Mesenchymal stem cell (in vitro differentiated cells and primary cell): ENCODE results near the gene PARP16.
"Not testable (repeated sequence)": the region's sequence is repeated elsewhere in the genome, so short reads cannot be mapped to it uniquely, and the experiment has no call there.

Experiments used
- DNase-seq: peaks from one replicate; pipeline ENCODE4 v3.0.0-alpha.2; 2013
- H2AFZ ChIP-seq: one replicate; pipeline ENCODE4 v1.6.1; 2013; ENCODE audit warnings: low read depth, mild to moderate bottlenecking, control low read depth, inconsistent platforms, low read length, moderate library complexity
- H2AK5ac ChIP-seq: 2 replicates; pipeline ENCODE4 v1.6.1; 2013; ENCODE audit warnings: low read length, moderate library complexity, mild to moderate bottlenecking, inconsistent platforms; ENCODE audit not compliant: severe bottlenecking
- H2BK120ac ChIP-seq: one replicate; pipeline ENCODE4 v1.6.1; 2013; ENCODE audit warnings: low read depth, mild to moderate bottlenecking, inconsistent platforms, low read length, moderate library complexity
- H2BK12ac ChIP-seq, 2 experiments: one replicate each; pipeline ENCODE4 v1.6.1; 2013; ENCODE audit warnings: inconsistent platforms in 2 of 2, low read length in 2 of 2, mild to moderate bottlenecking in 2 of 2, moderate library complexity in 2 of 2, control low read depth in 1 of 2
- H2BK15ac ChIP-seq: one replicate; pipeline ENCODE4 v1.6.1; 2013; ENCODE audit warnings: mild to moderate bottlenecking, low read depth, inconsistent platforms; ENCODE audit not compliant: poor library complexity, severe bottlenecking
- H2BK5ac ChIP-seq: 2 replicates; pipeline ENCODE4 v1.6.1; 2013; ENCODE audit warnings: low read depth, mild to moderate bottlenecking, low read length, control low read depth, inconsistent platforms; ENCODE audit not compliant: poor library complexity, severe bottlenecking
- H3K14ac ChIP-seq, 2 experiments: one replicate each; pipeline ENCODE4 v1.6.1; 2013; ENCODE audit warnings: inconsistent platforms in 2 of 2, low read length in 2 of 2, control low read depth in 1 of 2, mild to moderate bottlenecking in 1 of 2, moderate library complexity in 1 of 2
- H3K18ac ChIP-seq, 2 experiments: one replicate each; pipeline ENCODE4 v1.6.1; 2013; ENCODE audit warnings: inconsistent platforms in 2 of 2, low read length in 2 of 2, control low read depth in 1 of 2, low read depth in 1 of 2, mild to moderate bottlenecking in 1 of 2
- H3K23ac ChIP-seq, 2 experiments: one replicate each; pipeline ENCODE4 v1.6.1; 2013; ENCODE audit warnings: inconsistent platforms in 2 of 2, low read length in 2 of 2, mild to moderate bottlenecking in 2 of 2, moderate library complexity in 2 of 2, control low read depth in 1 of 2
- H3K27ac ChIP-seq: 2 replicates; pipeline ENCODE4 v1.5.1; 2013; ENCODE audit warnings: mild to moderate bottlenecking, moderate library complexity, low read length, control low read depth, inconsistent platforms; ENCODE audit not compliant: poor library complexity, severe bottlenecking
- H3K27me3 ChIP-seq, 2 experiments: 2 replicates each; pipeline versions ENCODE4 v1.6.1 to v1.7.0; 2013; ENCODE audit warnings: low read length in 2 of 2, mild to moderate bottlenecking in 2 of 2, moderate library complexity in 2 of 2, control low read depth in 1 of 2, inconsistent platforms in 1 of 2; ENCODE audit not compliant: control insufficient read depth in 1 of 2, insufficient read depth in 1 of 2
- H3K36me3 ChIP-seq, 2 experiments: 2 replicates each; pipeline versions ENCODE4 v1.6.1 to v1.7.0; 2013; ENCODE audit warnings: low read length in 2 of 2, control low read depth in 1 of 2, inconsistent platforms in 1 of 2, low read depth in 1 of 2, mild to moderate bottlenecking in 1 of 2; ENCODE audit not compliant: insufficient read depth in 2 of 2, control insufficient read depth in 1 of 2
- H3K4ac ChIP-seq, 2 experiments: one replicate each; pipeline ENCODE4 v1.6.1; 2013; ENCODE audit warnings: inconsistent platforms in 2 of 2, low read length in 2 of 2, mild to moderate bottlenecking in 2 of 2, moderate library complexity in 2 of 2, control low read depth in 1 of 2, low read depth in 1 of 2
- H3K4me1 ChIP-seq: 2 replicates; pipeline ENCODE4 v1.6.1; 2013; ENCODE audit warnings: low read depth, low read length, control low read depth; ENCODE audit not compliant: control insufficient read depth, insufficient read depth
- H3K4me2 ChIP-seq: 2 replicates; pipeline ENCODE4 v1.6.1; 2013; ENCODE audit warnings: low read length, mild to moderate bottlenecking, inconsistent platforms; ENCODE audit not compliant: poor library complexity, severe bottlenecking
- H3K4me3 ChIP-seq, 2 experiments: 2 replicates each; pipeline versions ENCODE4 v1.5.1 to v1.7.0; 2013; ENCODE audit warnings: low read length in 2 of 2, mild to moderate bottlenecking in 2 of 2, control low read depth in 1 of 2, low read depth in 1 of 2; ENCODE audit not compliant: insufficient read depth in 1 of 2
- H3K79me1 ChIP-seq: replicated peaks from 2 replicates; pipeline ENCODE4 v1.6.1; 2013; ENCODE audit warnings: mild to moderate bottlenecking, control low read depth, low read length, inconsistent platforms; ENCODE audit not compliant: poor library complexity, severe bottlenecking
- H3K9ac ChIP-seq: 2 replicates; pipeline ENCODE4 v1.7.0; 2013; ENCODE audit warnings: mild to moderate bottlenecking, low read length, moderate library complexity
- H3K9me3 ChIP-seq: 2 replicates; pipeline ENCODE4 v1.7.0; 2013; ENCODE audit warnings: mild to moderate bottlenecking, low read length; ENCODE audit not compliant: control insufficient read depth
- H4K8ac ChIP-seq: one replicate; pipeline ENCODE4 v1.6.1; 2013; ENCODE audit warnings: inconsistent platforms, mild to moderate bottlenecking, low read length, moderate library complexity
- H4K91ac ChIP-seq: one replicate; pipeline ENCODE4 v1.6.1; 2013; ENCODE audit warnings: mild to moderate bottlenecking, low read length, inconsistent platforms
- WGBS: methylation state at CpG from one replicate; pipeline ENCODE4 v1.1.7; 2013; ENCODE audit warnings: mixed read lengths; 5-methylcytosine and 5-hydroxymethylcytosine counted together

The PARP16 gene

DNA sequence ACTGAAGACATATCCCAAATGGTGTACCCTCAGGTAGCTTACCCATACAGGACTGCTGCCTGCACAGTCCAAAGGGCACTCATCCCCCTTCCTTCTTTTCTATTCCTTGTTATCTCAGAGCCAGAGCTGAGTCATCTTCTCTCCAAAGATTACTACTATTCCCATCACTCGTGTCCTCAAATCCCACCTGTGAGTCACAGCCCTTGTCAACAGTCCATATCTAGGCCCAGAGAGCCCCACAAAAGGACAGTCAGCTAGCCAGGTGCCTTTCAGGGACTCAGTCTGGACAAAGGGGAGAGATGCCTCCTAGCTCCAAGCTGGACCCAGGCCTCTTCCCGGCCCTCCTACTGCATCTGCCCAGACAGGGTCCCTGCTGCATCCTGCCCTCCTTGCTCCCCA lies 11.0 kb downstream of the PARP16 start:
- H3K79me1 ChIP-seq: peaks cover 30% of the 10 kb centered on the region
- no peak overlapping the region for H3K4ac ChIP-seq
- H3K4me2 ChIP-seq: no peak overlapping the region
- H3K18ac ChIP-seq: no peak overlapping the region
- no peak overlapping the region for H2BK12ac ChIP-seq
- no peak overlapping the region for H2AK5ac ChIP-seq
- no peak overlapping the region for H3K27ac ChIP-seq
- DNase-seq: peak; percentile 45
- no peaks in the 10 kb centered on the region for H3K27me3 ChIP-seq
- H3K23ac ChIP-seq: no peak overlapping the region
- H3K4me1 ChIP-seq: peaks cover 4% of the 10 kb centered on the region
- H3K4me3 ChIP-seq: no peak overlapping the region
- no peaks in the 10 kb centered on the region for H3K9me3 ChIP-seq
- H2BK5ac ChIP-seq: no peak overlapping the region
- H4K8ac ChIP-seq: no peak overlapping the region
- H4K91ac ChIP-seq: no peak overlapping the region
- H3K14ac ChIP-seq: no peak overlapping the region
- H2AFZ ChIP-seq: no peak overlapping the region
- H3K36me3 ChIP-seq: peaks cover 0 to 1% of the 10 kb centered on the region in 2 experiments
- 52% methylated on average over 2 of the region's 2 CpGs for WGBS
- no peak overlapping the region for H2BK15ac ChIP-seq
- no peak overlapping the region for H2BK120ac ChIP-seq
- peak overlapping the region; percentile 20 for H3K9ac ChIP-seq

DNA sequence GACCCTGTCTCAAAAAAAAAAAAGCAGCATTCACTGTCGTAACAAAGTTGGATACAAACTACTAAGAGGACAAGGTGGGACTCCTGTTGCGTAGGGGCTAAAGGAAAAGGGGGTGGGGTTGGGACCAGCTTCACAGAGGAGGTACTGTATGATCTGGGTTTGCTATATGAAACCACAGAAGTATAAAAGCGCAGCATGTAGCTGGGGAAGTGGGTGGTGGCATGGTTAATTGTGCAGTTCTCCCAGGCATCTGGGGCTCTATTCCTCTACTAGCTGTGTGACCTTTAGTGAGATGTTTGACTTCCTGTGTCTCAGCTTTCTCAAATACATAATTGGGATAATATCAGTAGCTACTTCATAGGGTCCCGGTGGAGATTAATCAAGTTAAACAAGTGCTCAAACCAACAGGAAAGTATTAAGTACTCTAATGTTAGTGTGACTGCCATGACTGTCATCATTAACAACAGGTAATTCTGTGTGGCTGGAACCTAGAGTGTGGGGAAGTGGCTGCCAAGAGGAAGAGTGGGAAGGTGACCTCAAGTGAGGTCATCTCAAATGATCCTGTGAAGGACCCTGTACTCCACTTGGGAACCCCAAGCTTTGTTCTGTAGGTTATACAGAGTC lies 11.5 kb downstream of the PARP16 start:
- Histone ChIP-seq H2BK5ac (no peak overlapping the region), H3K23ac (no peak overlapping the region), H3K9me3 (no peaks in the 10 kb centered on the region), H2BK120ac (no peak overlapping the region), H2AK5ac (no peak overlapping the region), H4K91ac (no peak overlapping the region), H3K27me3 (no peaks in the 10 kb centered on the region), H3K9ac (no peak overlapping the region), H3K4ac (no peak overlapping the region), H3K14ac (no peak overlapping the region), H3K18ac (no peak overlapping the region), H3K4me3 (no peak overlapping the region), H3K79me1 (peaks cover 27% of the 10 kb centered on the region), H2BK15ac (no peak overlapping the region), H4K8ac (no peak overlapping the region), H3K4me2 (no peak overlapping the region), H3K27ac (no peak overlapping the region), H3K4me1 (peaks cover 6% of the 10 kb centered on the region), H3K36me3 (peaks cover 0 to 3% of the 10 kb centered on the region in 2 experiments), H2AFZ (no peak overlapping the region), H2BK12ac (no peak overlapping the region)
- WGBS: 99% methylated on average over 3 of the region's 4 CpGs
- DNase-seq: no peak

DNA sequence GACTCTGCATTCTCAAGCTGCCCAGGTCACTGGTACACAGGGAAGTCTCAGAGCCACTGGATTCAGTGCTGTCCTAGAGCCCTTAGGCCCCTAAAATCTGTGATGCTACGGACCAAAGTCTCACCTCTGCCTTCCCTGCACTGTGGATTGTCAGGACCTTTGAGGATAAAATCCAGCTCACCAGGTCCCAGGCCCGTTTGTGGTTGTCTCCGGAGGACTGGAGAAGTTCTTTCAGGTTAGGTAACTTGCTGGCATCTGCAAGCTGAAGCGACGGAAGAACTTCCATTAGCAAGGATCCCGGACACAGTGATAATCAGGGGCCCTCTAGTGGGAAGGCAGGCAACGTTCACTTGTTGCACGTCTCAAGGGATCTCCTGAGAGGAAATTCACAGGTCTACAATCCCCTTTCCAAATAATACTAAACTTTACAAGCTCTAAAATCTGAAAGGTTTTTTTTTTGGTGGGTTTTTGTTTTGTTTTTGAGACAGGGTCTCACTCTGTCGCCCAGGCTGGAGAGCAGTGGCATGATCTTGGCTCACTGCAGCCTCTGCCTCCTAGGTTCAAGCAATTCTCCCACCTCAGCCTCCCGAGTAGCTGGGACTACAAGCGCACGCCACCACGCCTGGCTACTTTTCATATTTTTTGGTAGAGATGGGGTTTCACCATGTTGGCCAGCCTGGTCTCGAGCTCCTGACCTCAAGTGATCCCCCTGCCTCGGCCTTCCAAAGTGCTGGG lies 15.7 kb downstream of the PARP16 start:
- peak overlapping the region in 1 of 2 experiments; percentile 11 for H2BK12ac ChIP-seq
- H3K36me3 ChIP-seq, H3K27ac ChIP-seq, H3K18ac ChIP-seq, H2AFZ ChIP-seq, H2BK120ac ChIP-seq, H3K9me3 ChIP-seq, H3K27me3 ChIP-seq, H3K4me1 ChIP-seq, H2BK15ac ChIP-seq, H4K8ac ChIP-seq, H3K14ac ChIP-seq, H4K91ac ChIP-seq, H3K4ac ChIP-seq, H3K4me2 ChIP-seq, H2AK5ac ChIP-seq, H3K4me3 ChIP-seq, H3K23ac ChIP-seq, H2BK5ac ChIP-seq: not testable (repeated sequence)
- WGBS: 38% methylated on average over 15 of the region's 15 CpGs
- peaks cover 11% of the 10 kb centered on the region for H3K79me1 ChIP-seq
- DNase-seq: peak; percentile 81
- peak overlapping the region; percentile 67 for H3K9ac ChIP-seq

DNA sequence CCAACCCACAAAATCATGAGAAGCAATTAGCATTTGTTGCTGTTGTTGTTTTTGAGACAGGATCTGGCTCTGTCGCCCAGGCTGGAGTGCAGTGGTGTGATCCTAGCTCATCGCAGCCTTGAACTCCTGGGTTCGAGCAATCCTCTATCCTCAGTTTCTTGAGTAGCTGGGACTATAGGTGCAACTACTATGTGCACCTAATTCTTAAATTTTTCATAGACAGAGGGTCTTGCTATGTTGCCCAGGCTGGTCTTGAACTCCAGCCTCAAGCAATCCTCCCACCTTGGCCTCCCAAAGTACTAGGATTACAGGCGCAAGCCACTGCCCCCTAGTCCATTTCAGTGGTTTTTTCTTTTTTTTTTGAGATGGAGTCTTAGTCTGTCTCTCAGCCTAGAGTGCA lies 18.3 kb downstream of the PARP16 start:
- no peak for DNase-seq
- Histone ChIP-seq H4K91ac (no peak overlapping the region), H2AK5ac (no peak overlapping the region), H3K4me2 (no peak overlapping the region), H2BK15ac (no peak overlapping the region), H2BK12ac (no peak overlapping the region), H3K27ac (no peak overlapping the region), H3K18ac (no peak overlapping the region), H3K79me1 (peaks cover 9% of the 10 kb centered on the region), H2BK120ac (no peak overlapping the region), H3K9me3 (no peaks in the 10 kb centered on the region), H3K4ac (no peak overlapping the region), H3K27me3 (no peaks in the 10 kb centered on the region), H2AFZ (no peak overlapping the region), H3K4me3 (no peak overlapping the region), H4K8ac (no peak overlapping the region), H3K4me1 (peaks cover 2% of the 10 kb centered on the region), H3K23ac (no peak overlapping the region), H3K14ac (no peak overlapping the region), H3K9ac (no peak overlapping the region), H2BK5ac (no peak overlapping the region), H3K36me3 (peaks cover 3 to 6% of the 10 kb centered on the region in 2 experiments)
- WGBS: 100% methylated on average over 3 of the region's 4 CpGs
